ENCODE results near the gene SULT1A3. TPM values are rescaled to one million over a fixed set of nuclear protein-coding genes. Genes with fewer than 3 reads are reported as not detected.

SULT1A3 gene
- total and polyA plus RNA-seq, 2 of the 8 experiments (the other 6 are each of a cell fraction or from before 2014, with no cell fraction given), result 1.9 to 13.8 TPM

- ChIA-PET POLR2A (ENCODE audit: partially characterized antibody) (no interaction called here), CTCF (ENCODE audit: partially characterized antibody) (interaction anchor here (1.1 to 2.5 kb wide), 2 partner anchors 9 to 41 kb away, joined by 3 to 7 read pairs; no protein-coding TSS in a partner anchor)
- Histone ChIP-seq H3K27ac (ENCODE audit: low read depth, low read length) (no peak overlapping the region), H4K20me1 (replicated peaks in 1 of 2; ENCODE audit: control insufficient read depth in 1 of 2, insufficient read depth in 2 of 2, low read length in 2 of 2) (no peaks in the 10 kb centered on the region), H2BK20ac (ENCODE audit: low read length) (no peak overlapping the region), H2BK120ac (replicated peaks; ENCODE audit: low read depth, low read length) (no peak overlapping the region), H4K8ac (ENCODE audit: extremely low read depth, insufficient read depth, low read length) (no peak overlapping the region), H3K56ac (replicated peaks; ENCODE audit: insufficient read length, low read depth, low read length) (no peak overlapping the region), H4K91ac (replicated peaks; ENCODE audit: insufficient read length, low read length) (no peak overlapping the region), H4K5ac (ENCODE audit: insufficient read length, low read depth, low read length) (no peak overlapping the region), H3K9me3 (ENCODE audit: insufficient read depth in 2 of 2, low read depth in 1 of 2, low read length in 1 of 2) (0 out of 4 replicates have a peak, but pooled peaks cover 0 to 5% of the 10 kb centered on the region in 2 experiments), H3K27me3 (replicated peaks in 1 of 4; ENCODE audit: control insufficient read depth in 3 of 4, extremely low read depth in 1 of 4, insufficient read depth in 3 of 4, low read length in 3 of 4) (no peaks in the 10 kb centered on the region; a peak in 2 of 7 replicates), H2BK5ac (ENCODE audit: low read depth, low read length) (no peak overlapping the region), H3K9ac (replicated peaks in 1 of 4; ENCODE audit: extremely low read depth in 1 of 4, low read depth in 3 of 4, low read length in 3 of 4) (no peak overlapping the region), H2BK12ac (ENCODE audit: low read depth, low read length) (no peak overlapping the region), H3K79me2 (ENCODE audit: control insufficient read depth in 1 of 2, insufficient read depth in 2 of 2, low read length in 2 of 2) (no peaks in the 10 kb centered on the region), H3K4me1 (replicated peaks in 1 of 4; ENCODE audit: control insufficient read depth in 3 of 4, insufficient read depth in 4 of 4, low read length in 3 of 4) (no peaks in the 10 kb centered on the region), H3K23me2 (ENCODE audit: low read depth, low read length) (no peaks in the 10 kb centered on the region), H3K4me2 (ENCODE audit: insufficient read depth in 1 of 2, low read depth in 2 of 2, low read length in 2 of 2) (no peak overlapping the region), H3K4ac (replicated peaks; ENCODE audit: insufficient read length, low read depth, low read length) (no peak overlapping the region), H3K36me3 (ENCODE audit: control insufficient read depth in 2 of 4, insufficient read depth in 4 of 4, low read length in 3 of 4) (no peaks in the 10 kb centered on the region), H3K23ac (ENCODE audit: insufficient read length) (no peak overlapping the region), H3K18ac (ENCODE audit: extremely low read depth, low read length) (no peak overlapping the region), H2BK15ac (ENCODE audit: low read length) (no peak overlapping the region), H2AFZ (ENCODE audit: low read length) (no peak overlapping the region), H3K14ac (ENCODE audit: insufficient read length) (no peak overlapping the region), H2AK5ac (ENCODE audit: low read depth, low read length) (no peak overlapping the region), H3K79me1 (ENCODE audit: low read depth, low read length) (no peaks in the 10 kb centered on the region), H3K4me3 (ENCODE audit: extremely low read depth in 1 of 4, insufficient read depth in 2 of 4, low read depth in 3 of 4, low read length in 4 of 4) (no peak overlapping the region)
- TF ChIP-seq MAX (IDR thresholded peaks at IDR 0.05), result no peak
- TF ChIP-seq SP1 (IDR thresholded peaks at IDR 0.05; ENCODE audit: low read depth, low read length), result no peak
- no peak for TF ChIP-seq TCF12 (IDR thresholded peaks at IDR 0.05; ENCODE audit: low read depth, low read length)
- TF ChIP-seq ASH2L (IDR thresholded peaks at IDR 0.05; ENCODE audit: low read length), result no peak
- no peak for TF ChIP-seq YY1 (IDR thresholded peaks at IDR 0.05; ENCODE audit: low read depth, low read length)
- TF ChIP-seq SAP30 (IDR thresholded peaks at IDR 0.05; ENCODE audit: insufficient read depth, insufficient replicate concordance, low read length), result no peak
- TF ChIP-seq KDM4A (IDR thresholded peaks at IDR 0.05; ENCODE audit: low read depth, low read length, severe bottlenecking), result no peak
- no peak for TF ChIP-seq RNF2 (IDR thresholded peaks at IDR 0.05; ENCODE audit: borderline replicate concordance, low read depth, low read length, missing control alignments, poor library complexity, severe bottlenecking)
- no peak for TF ChIP-seq GABPA (IDR thresholded peaks at IDR 0.05; ENCODE audit: borderline replicate concordance, insufficient read depth, low read length)
- TF ChIP-seq RBBP5 (IDR thresholded peaks at IDR 0.05; ENCODE audit: borderline replicate concordance, low read depth, low read length), result no peak
- TF ChIP-seq SRF (IDR thresholded peaks at IDR 0.05; ENCODE audit: low read depth, low read length), result no peak
- no peak for TF ChIP-seq JUN (IDR thresholded peaks at IDR 0.05; ENCODE audit: low read depth, low read length)
- TF ChIP-seq TEAD4 (IDR thresholded peaks at IDR 0.05; ENCODE audit: low read depth, low read length), result no peak
- no peak for TF ChIP-seq EZH2 (IDR thresholded peaks at IDR 0.05; ENCODE audit: low read depth, low read length, severe bottlenecking)
- no peak for DNase-seq (ENCODE audit: low read depth in 1 of 2, low spot score in 2 of 2)
- 95% methylated on average over 9 of the region's 9 CpGs; no CpG with 5 or more reads in 1 of the 2 experiments for WGBS, 2 experiments (ENCODE audit: extremely low coverage in 1 of 2, insufficient coverage in 1 of 2, insufficient read length in 1 of 2, insufficient replicate concordance in 2 of 2, low coverage in 1 of 2, low lambda C conversion rate in 2 of 2, missing lambda C conversion rate in 1 of 2)
- FAIRE-seq, result no peak
Measured at GRCh38 chr16:30152517-30152916, 46.5 kb upstream of the SULT1A3 start.
